ENCODE measurements around the gene MEX3D.
A peak's percentile ranks its signal among the peaks of the same experiment; 100 is the strongest.

The MEX3D gene

GRCh38 chr19:1571358-1571757, 3.2 kb upstream of the MEX3D start:
- H3K27ac Mint-ChIP-seq: no peak overlapping the region
- DNase-seq (ENCODE audit: low spot score): no peak
- H3K36me3 Mint-ChIP-seq (ENCODE audit: low read depth): peaks cover 2% of the 10 kb centered on the region
- H3K27me3 Mint-ChIP-seq (ENCODE audit: low read depth): peaks cover 18% of the 10 kb centered on the region
- H3K4me1 Mint-ChIP-seq (ENCODE audit: low read depth): peaks cover 5% of the 10 kb centered on the region
- no peaks in the 10 kb centered on the region for H3K9me3 Mint-ChIP-seq
- H3K4me3 Mint-ChIP-seq: no peak overlapping the region

DNA sequence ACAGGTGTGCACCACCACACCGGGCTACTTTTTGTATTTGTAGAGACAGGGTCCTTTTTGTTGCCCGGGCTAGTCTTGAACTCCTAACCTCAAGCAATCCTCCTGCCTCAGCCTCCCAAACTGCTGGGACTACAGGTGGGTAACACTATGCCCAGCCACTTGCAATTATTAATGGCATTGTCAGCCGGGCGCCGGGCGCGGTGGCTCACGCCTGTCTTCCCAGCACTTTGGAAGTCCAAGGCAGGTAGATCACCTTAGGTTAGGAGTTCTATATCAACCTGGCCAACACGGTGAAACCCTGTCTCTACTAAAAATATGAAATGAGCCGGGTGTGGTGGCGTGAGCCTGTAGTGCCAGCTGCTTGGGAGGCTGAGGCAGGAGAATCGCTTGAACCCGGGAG, 2.7 kb upstream of the MEX3D start:
- peaks cover 5% of the 10 kb centered on the region for H3K4me1 Mint-ChIP-seq (ENCODE audit: low read depth)
- H3K4me3 Mint-ChIP-seq: no peak overlapping the region
- no peak overlapping the region for H3K27ac Mint-ChIP-seq

DNA sequence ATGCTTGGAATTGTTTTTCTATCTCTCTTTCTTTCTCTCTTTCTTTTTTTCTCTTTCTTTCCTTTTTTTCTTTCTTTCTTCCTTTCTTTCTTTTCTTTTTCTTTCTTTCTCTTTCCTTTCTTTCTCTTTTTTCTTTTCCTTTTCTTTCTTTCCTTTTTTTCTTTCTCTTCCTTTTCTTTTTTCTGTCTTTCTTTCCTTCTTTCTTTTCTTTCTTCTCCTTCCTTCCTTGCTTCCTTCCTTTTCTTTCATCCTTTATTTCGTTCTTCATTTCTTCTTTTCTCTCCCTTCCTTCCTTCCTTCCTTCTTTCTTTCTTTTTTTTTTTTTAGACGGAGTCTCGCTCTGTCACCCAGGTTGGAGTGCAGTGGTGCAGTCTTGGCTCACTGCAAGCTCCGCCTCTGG, 1.9 kb upstream of the MEX3D start:
- DNase-seq (ENCODE audit: low spot score): no peak
- H3K27ac Mint-ChIP-seq: peak overlapping the region; percentile 34
- peaks cover 18% of the 10 kb centered on the region for H3K27me3 Mint-ChIP-seq (ENCODE audit: low read depth)
- H3K9me3 Mint-ChIP-seq: no peaks in the 10 kb centered on the region
- peaks cover 2% of the 10 kb centered on the region for H3K36me3 Mint-ChIP-seq (ENCODE audit: low read depth)
- H3K4me1 Mint-ChIP-seq (ENCODE audit: low read depth): peaks cover 5% of the 10 kb centered on the region
- no peak overlapping the region for H3K4me3 Mint-ChIP-seq

More for the DNA sequence above, 2.7 kb upstream of the MEX3D start:
- no peaks in the 10 kb centered on the region for H3K9me3 Mint-ChIP-seq
- no peak for DNase-seq (ENCODE audit: low spot score)
- peaks cover 2% of the 10 kb centered on the region for H3K36me3 Mint-ChIP-seq (ENCODE audit: low read depth)
- H3K27me3 Mint-ChIP-seq (ENCODE audit: low read depth): peaks cover 18% of the 10 kb centered on the region

GRCh38 chr19:1567848-1568227, 287 bp downstream of the MEX3D start:
- H3K4me3 Mint-ChIP-seq: no peak overlapping the region
- H3K36me3 Mint-ChIP-seq (ENCODE audit: low read depth): no peaks in the 10 kb centered on the region
- peaks cover 5% of the 10 kb centered on the region for H3K4me1 Mint-ChIP-seq (ENCODE audit: low read depth)
- DNase-seq (ENCODE audit: low spot score): peak; percentile 15
- H3K9me3 Mint-ChIP-seq: no peaks in the 10 kb centered on the region
- H3K27me3 Mint-ChIP-seq (ENCODE audit: low read depth): peaks cover 20% of the 10 kb centered on the region
- H3K27ac Mint-ChIP-seq: no peak overlapping the region

GRCh38 chr19:1567116-1567847, 843 bp downstream of the MEX3D start:
- H3K36me3 Mint-ChIP-seq (ENCODE audit: low read depth): no peaks in the 10 kb centered on the region
- H3K27ac Mint-ChIP-seq: no peak overlapping the region
- H3K9me3 Mint-ChIP-seq: no peaks in the 10 kb centered on the region
- H3K27me3 Mint-ChIP-seq (ENCODE audit: low read depth): peaks cover 20% of the 10 kb centered on the region
- no peak for DNase-seq (ENCODE audit: low spot score)
- H3K4me3 Mint-ChIP-seq: no peak overlapping the region
- peaks cover 5% of the 10 kb centered on the region for H3K4me1 Mint-ChIP-seq (ENCODE audit: low read depth)

DNA sequence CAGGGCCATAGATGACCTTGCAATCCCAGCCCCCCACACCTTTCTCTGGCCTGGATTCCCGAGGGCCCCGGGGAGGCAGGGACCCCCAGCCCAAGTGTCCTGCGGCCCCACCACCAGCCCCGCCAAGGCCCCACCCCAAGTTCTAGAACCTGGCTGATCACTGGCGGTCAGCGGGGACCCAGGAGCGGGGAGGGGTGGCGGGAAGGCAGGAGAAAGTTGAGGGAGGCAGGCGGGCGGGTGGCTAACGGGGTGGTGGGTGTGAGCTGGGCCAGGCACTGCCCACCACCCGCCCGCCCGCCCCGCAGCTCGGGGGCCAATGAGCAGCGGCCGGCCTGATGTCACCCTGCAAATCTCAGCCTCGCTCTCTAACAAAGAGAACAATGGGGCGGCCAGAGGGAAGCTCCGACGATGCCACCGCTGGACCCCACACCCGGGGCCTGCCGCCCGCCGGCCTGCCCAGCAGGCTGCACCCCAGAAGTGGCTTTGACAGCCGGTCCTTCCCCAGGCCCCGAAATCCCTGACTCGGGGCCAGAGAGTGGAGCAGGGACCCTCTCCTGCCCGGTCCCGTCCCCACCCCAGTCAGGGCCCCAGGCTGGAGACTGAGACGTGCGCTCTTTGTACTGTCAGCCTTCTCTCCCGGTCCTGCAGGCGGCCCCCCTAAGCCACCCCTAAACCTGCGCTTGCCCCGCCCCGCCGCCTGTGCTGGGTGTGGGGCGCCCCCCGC, 1.6 kb downstream of the MEX3D start:
- Mint-ChIP-seq H3K9me3 (no peaks in the 10 kb centered on the region), H3K4me3 (no peak overlapping the region), H3K27ac (no peak overlapping the region), H3K36me3 (ENCODE audit: low read depth) (no peaks in the 10 kb centered on the region), H3K4me1 (ENCODE audit: low read depth) (peaks cover 5% of the 10 kb centered on the region), H3K27me3 (ENCODE audit: low read depth) (peaks cover 20% of the 10 kb centered on the region)
- no peak for DNase-seq (ENCODE audit: low spot score)

DNA sequence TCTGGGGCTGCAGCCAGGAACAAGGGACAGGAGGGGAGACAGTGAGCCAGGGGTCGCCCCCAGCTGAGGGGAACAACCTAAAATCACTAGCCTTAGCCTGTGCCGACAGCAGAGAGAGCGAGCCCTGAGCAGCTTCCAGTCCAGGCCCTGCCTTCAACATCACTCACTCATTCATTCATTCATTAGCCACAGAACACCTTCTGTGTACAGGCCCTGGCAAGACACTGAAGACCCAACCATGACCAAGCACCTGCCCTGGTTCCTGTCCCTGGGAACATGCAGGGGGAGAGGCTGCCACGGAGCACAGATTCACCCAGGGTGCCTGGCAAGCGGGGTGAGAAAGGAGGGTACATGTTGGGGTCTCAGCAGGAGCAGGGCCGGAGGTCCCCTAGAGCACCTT, 4.9 kb downstream of the MEX3D start:
- no peak overlapping the region for H3K27ac Mint-ChIP-seq
- H3K9me3 Mint-ChIP-seq: no peaks in the 10 kb centered on the region
- no peaks in the 10 kb centered on the region for H3K4me1 Mint-ChIP-seq (ENCODE audit: low read depth)
- DNase-seq (ENCODE audit: low spot score): no peak
- H3K36me3 Mint-ChIP-seq (ENCODE audit: low read depth): no peaks in the 10 kb centered on the region
- H3K4me3 Mint-ChIP-seq: no peak overlapping the region
- H3K27me3 Mint-ChIP-seq (ENCODE audit: low read depth): peaks cover 2% of the 10 kb centered on the region

DNA sequence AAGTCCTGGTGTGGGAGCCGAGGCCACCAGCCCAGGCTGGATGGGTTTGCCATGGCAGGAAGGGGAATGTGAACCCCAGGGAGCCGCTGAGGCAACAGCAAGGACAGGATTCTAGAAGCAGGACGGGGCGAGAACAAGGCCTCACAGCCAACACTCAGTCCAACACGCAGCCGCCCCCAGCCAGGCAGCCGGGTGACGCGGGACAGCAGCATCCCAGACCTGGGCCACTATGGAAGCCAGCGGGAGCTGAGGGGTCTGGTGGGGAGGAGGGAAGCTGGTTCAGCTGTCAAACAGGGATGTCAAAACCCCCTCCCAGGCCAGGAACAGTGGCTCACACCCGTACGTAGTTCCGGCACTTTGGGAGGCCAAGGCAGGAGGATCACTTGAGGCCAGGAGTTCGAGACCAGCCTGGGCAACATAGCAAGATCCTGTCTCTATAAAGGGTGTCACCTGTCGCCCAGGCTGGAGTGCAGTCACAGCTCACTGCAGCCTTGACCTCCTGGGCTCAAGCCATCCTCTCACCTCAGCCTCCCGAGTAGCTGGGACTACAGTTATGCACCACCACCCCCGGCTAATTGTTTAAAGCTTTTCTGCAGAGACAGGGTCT, 6.8 kb downstream of the MEX3D start:
- H3K27ac Mint-ChIP-seq: no peak overlapping the region
- H3K4me1 Mint-ChIP-seq (ENCODE audit: low read depth): no peaks in the 10 kb centered on the region
- DNase-seq (ENCODE audit: low spot score): no peak

DNA sequence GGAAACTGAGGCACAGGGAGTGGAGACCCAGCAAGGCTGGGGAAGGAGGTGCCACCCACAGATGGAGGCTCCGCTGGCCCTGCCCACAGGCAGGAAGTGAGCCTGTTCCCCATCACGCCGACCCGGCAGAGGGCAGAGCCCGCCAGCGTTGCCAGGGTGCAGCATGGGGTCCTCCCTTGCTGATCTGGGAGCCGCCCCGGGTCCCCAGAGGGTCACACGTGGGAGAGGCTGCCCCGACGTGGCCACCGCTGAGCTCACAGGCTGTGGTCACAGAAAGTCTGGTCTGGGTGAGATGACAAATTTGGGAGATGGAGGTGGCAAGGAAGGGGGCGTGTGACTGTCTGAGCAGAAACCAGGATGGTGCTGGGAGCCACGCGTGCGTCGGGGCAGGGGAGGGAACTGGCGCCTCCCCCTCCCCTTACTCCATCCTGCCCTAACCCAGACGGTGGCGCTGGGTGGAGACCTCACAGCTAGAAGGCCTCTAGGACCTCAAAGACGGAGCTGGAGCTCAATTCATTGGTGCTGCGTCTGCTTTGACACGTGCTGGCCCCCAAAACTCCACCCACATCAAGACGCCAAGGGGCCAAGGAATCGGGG, 7.7 kb downstream of the MEX3D start:
- Mint-ChIP-seq H3K4me1 (ENCODE audit: low read depth) (no peaks in the 10 kb centered on the region), H3K36me3 (ENCODE audit: low read depth) (no peaks in the 10 kb centered on the region), H3K27ac (no peak overlapping the region), H3K4me3 (no peak overlapping the region), H3K27me3 (ENCODE audit: low read depth) (peaks cover 2% of the 10 kb centered on the region), H3K9me3 (no peaks in the 10 kb centered on the region)
- DNase-seq (ENCODE audit: low spot score): no peak

More for the DNA sequence above, 6.8 kb downstream of the MEX3D start:
- no peaks in the 10 kb centered on the region for H3K36me3 Mint-ChIP-seq (ENCODE audit: low read depth)
- no peak overlapping the region for H3K4me3 Mint-ChIP-seq
- no peaks in the 10 kb centered on the region for H3K9me3 Mint-ChIP-seq
- peaks cover 2% of the 10 kb centered on the region for H3K27me3 Mint-ChIP-seq (ENCODE audit: low read depth)

DNA sequence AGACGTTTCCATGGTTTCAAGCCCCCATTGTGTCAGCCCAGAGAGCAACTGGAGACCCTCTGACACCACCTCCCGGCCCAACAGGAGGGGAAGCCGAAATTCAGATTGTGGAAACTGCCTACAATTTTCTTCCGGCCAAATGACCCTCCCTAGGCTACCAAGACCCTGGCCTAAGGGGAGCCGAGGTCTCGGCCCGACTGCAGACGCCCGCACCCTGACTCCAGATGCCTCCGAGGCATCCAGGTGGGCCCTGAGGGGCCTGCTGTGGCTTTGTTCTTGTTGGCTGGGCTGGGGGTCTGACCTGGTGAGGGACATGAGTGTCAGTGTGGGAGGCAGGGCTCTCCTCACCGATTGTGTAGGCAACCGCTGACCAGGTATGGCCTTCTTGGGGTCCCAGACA, 9.6 kb downstream of the MEX3D start:
- Mint-ChIP-seq H3K9me3 (no peaks in the 10 kb centered on the region), H3K4me1 (ENCODE audit: low read depth) (no peaks in the 10 kb centered on the region), H3K4me3 (no peak overlapping the region), H3K36me3 (ENCODE audit: low read depth) (no peaks in the 10 kb centered on the region), H3K27me3 (ENCODE audit: low read depth) (no peaks in the 10 kb centered on the region), H3K27ac (no peak overlapping the region)
- DNase-seq (ENCODE audit: low spot score): no peak

GRCh38 chr19:1556390-1557070, 11.6 kb downstream of the MEX3D start:
- DNase-seq (ENCODE audit: low spot score): no peak
- Mint-ChIP-seq H3K4me1 (ENCODE audit: low read depth) (no peaks in the 10 kb centered on the region), H3K4me3 (no peak overlapping the region)

DNA sequence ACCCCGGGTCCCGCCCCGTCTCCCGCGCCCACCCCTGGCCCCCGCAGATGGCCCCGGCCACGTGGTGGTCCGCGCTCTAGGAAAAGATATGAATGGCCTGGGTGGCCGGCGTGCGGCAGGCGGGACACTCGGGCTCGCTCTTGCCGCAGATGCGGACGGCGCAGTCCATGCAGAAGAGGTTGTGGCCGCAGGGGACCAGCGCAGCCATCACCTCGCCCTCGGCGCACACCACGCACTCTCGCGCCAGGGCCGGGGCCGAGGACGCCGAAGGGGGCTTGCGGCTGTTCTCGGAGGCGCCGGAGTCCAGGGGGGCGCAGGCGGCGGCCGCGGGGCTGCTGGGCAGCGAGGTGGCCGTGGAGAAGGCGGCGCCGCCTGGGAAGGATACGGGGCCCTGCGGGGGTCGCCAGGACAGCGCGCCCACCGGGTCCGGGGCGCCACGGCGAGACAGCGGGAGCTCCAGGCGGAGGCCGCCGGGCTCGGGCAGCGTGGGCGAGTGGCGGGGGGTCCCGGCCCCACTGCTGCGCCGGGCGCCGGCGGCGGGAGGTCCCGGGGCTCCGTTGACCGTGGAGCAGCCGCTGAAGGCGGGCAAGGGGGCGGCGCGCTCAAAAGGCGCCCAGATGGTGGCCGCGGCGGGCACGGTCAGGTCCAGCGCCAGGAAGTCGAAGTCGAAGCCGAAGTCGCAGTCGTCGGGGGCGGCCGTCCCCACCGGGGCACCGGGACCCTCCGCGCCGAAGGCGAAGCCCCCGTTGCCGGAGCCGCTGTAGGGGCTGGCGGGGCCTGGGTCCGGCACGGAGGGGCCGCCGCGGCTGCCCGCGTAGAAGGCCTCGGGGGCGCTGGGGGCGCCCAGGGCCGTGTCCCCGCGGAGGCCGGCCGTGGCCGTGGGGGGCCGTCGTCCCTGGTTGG, 12.4 kb downstream of the MEX3D start:
- DNase-seq (ENCODE audit: low spot score): no peak
- Mint-ChIP-seq H3K9me3 (no peaks in the 10 kb centered on the region), H3K36me3 (ENCODE audit: low read depth) (no peaks in the 10 kb centered on the region), H3K27ac (no peak overlapping the region), H3K27me3 (ENCODE audit: low read depth) (no peaks in the 10 kb centered on the region), H3K4me1 (ENCODE audit: low read depth) (no peaks in the 10 kb centered on the region), H3K4me3 (no peak overlapping the region)

More at GRCh38 chr19:1556390-1557070, 11.6 kb downstream of the MEX3D start:
- H3K27me3 Mint-ChIP-seq (ENCODE audit: low read depth): no peaks in the 10 kb centered on the region
- H3K36me3 Mint-ChIP-seq (ENCODE audit: low read depth): no peaks in the 10 kb centered on the region
- no peaks in the 10 kb centered on the region for H3K9me3 Mint-ChIP-seq
- no peak overlapping the region for H3K27ac Mint-ChIP-seq

GRCh38 chr19:1554968-1555367, 13.2 kb downstream of the MEX3D start:
- H3K27ac Mint-ChIP-seq: no peak overlapping the region
- H3K9me3 Mint-ChIP-seq: no peaks in the 10 kb centered on the region
- H3K4me3 Mint-ChIP-seq: no peak overlapping the region
- no peaks in the 10 kb centered on the region for H3K4me1 Mint-ChIP-seq (ENCODE audit: low read depth)
- no peaks in the 10 kb centered on the region for H3K27me3 Mint-ChIP-seq (ENCODE audit: low read depth)
- DNase-seq (ENCODE audit: low spot score): no peak
- H3K36me3 Mint-ChIP-seq (ENCODE audit: low read depth): no peaks in the 10 kb centered on the region
